Suprapubic skin (tissue), 4 donors: ENCODE data around the gene RELL1.

ENCODE experiments used
- EP300 ChIP-seq: sonication (generic); formaldehyde crosslinking; IDR thresholded peaks from one replicate; pipeline ENCODE4 v1.6.1; 2017; ENCODE audit warnings: antibody characterized with exemption
- POLR2A ChIP-seq, 2 donors: fragments of 450-650 bp; IDR thresholded peaks; one replicate each; pipeline ENCODE4 v1.6.1; 2017; ENCODE audit warnings: antibody characterized with exemption in 2 of 2, mild to moderate bottlenecking in 2 of 2, moderate library complexity in 2 of 2
- POLR2AphosphoS5 ChIP-seq, 3 donors: sonication (generic); formaldehyde crosslinking; IDR thresholded peaks; one replicate each; pipeline ENCODE4 v1.6.1; 2017; ENCODE audit warnings: antibody characterized with exemption in 3 of 3
- TF ChIP-seq, protein P1 (sequence below), 2 donors: fragments of 200-600 bp in 1 of 2; fragments of 450-650 bp in 1 of 2; sonication (generic) in 1 of 2; IDR thresholded peaks; one replicate each; pipeline ENCODE4 v1.5.1; 2016 to 2019; ENCODE audit warnings: antibody characterized with exemption in 2 of 2, mild to moderate bottlenecking in 1 of 2, moderate library complexity in 1 of 2

DNA sequence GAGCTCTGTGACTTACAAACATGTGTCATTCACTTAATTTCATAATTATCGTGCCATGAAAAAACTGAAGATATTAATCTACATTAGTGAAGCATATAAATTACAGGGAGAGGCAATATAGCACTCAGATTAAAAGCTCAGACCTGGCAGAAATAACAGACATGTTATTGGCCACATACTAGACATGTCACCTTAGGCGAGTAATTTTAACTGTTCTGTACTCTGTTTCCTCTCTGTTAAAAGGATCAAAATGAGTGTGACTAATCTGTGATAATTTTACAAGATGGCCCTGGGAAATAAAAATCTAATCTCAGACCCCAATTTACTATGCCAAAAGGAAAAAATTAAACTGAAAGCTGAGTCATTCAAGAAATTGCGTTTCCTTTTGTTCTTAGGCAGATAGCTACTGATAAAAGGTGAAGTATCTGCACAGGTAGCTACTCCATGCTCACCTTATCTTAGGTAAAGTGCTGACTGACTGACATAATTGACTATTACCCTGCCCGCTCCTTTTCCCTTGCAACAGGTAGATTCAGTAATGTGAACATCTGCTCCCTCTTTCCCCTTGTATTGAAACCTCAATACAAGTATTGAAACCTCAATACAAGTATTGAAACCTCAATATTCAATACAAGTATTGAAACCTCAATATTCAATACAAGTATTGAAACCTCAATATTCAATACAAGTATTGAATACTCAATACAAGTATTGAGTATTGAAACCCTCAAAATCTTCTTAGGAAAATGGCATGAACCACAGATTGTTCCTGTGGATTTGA lies 33.2 kb downstream of the RELL1 start:
- TF ChIP-seq POLR2A (IDR thresholded peaks at IDR 0.05) (no peak), POLR2AphosphoS5 (IDR thresholded peaks at IDR 0.05) (no peak), EP300 (no peak)
- TF ChIP-seq, protein P1, sequence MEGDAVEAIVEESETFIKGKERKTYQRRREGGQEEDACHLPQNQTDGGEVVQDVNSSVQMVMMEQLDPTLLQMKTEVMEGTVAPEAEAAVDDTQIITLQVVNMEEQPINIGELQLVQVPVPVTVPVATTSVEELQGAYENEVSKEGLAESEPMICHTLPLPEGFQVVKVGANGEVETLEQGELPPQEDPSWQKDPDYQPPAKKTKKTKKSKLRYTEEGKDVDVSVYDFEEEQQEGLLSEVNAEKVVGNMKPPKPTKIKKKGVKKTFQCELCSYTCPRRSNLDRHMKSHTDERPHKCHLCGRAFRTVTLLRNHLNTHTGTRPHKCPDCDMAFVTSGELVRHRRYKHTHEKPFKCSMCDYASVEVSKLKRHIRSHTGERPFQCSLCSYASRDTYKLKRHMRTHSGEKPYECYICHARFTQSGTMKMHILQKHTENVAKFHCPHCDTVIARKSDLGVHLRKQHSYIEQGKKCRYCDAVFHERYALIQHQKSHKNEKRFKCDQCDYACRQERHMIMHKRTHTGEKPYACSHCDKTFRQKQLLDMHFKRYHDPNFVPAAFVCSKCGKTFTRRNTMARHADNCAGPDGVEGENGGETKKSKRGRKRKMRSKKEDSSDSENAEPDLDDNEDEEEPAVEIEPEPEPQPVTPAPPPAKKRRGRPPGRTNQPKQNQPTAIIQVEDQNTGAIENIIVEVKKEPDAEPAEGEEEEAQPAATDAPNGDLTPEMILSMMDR (IDR thresholded peaks at IDR 0.05) = no peak
